Panc1 (cell line): ENCODE data around the gene PRSS22. TPM values are rescaled to one million over a fixed set of nuclear protein-coding genes. Genes with fewer than 3 reads are reported as not detected.

ENCODE experiments used
- ATAC-seq: fragments of 200-7000 bp; cut with Tn5 transposase; 2 replicates; pipeline ENCODE4 v1.9.1; 2020; ENCODE audit warnings: mild to moderate bottlenecking, moderate library complexity
- BruUV-seq: library from RNA; stranded (reverse); fragments of 400-500 nt; replicated peaks from 2 replicates; lab custom pipeline; 2021; lab: Mats Ljungman, UMichigan
- CTCF ChIA-PET: fragments of 300-600 bp; sonication (Branson Sonifier 250); formaldehyde crosslinking; loops from one replicate; lab custom pipeline; 2022; ENCODE audit warnings: antibody characterized with exemption; lab: Charles Lee
- POLR2A ChIA-PET: fragments of 300-600 bp; sonication (Branson Sonifier 250); formaldehyde crosslinking; loops from one replicate; lab custom pipeline; 2022; ENCODE audit warnings: antibody characterized with exemption; lab: Charles Lee
- DNase-seq: peaks from one replicate; pipeline ENCODE4 v3.0.0-alpha.2; 2010; ENCODE audit warnings: low read depth, low spot score
- H3K27ac ChIP-seq: 2 replicates; pipeline ENCODE4 v1.5.1; 2011; ENCODE audit warnings: mild to moderate bottlenecking, low read length, inconsistent platforms
- H3K27me3 ChIP-seq: fragments of 200-500 bp; sonication (Bioruptor generic); 2 replicates; pipeline ENCODE4 v1.6.0; 2014; ENCODE audit warnings: low read length, inconsistent platforms; ENCODE audit not compliant: control insufficient read depth, insufficient read depth
- H3K36me3 ChIP-seq: fragments of 200-500 bp; sonication (Bioruptor generic); 2 replicates; pipeline ENCODE4 v1.5.1; 2014; ENCODE audit warnings: inconsistent platforms, mild to moderate bottlenecking, low read length, moderate library complexity; ENCODE audit not compliant: control insufficient read depth, insufficient read depth
- H3K4me1 ChIP-seq: 2 replicates; pipeline ENCODE4 v1.5.1; 2011; ENCODE audit warnings: inconsistent platforms, mild to moderate bottlenecking, low read length, moderate library complexity; ENCODE audit not compliant: control insufficient read depth, insufficient read depth
- H3K4me3 ChIP-seq, 2 experiments: 2 replicates each; pipeline ENCODE4 v1.5.1; 2011 to 2012; ENCODE audit warnings: low read depth in 2 of 2, low read length in 2 of 2, mild to moderate bottlenecking in 2 of 2, inconsistent platforms in 1 of 2, moderate library complexity in 1 of 2
- H3K9me3 ChIP-seq: fragments of 200-500 bp; sonication (Bioruptor generic); 2 replicates; pipeline ENCODE4 v1.5.1; 2014; ENCODE audit warnings: low read depth, mild to moderate bottlenecking, inconsistent platforms, low read length, moderate library complexity; ENCODE audit not compliant: control insufficient read depth, insufficient read depth
- POLR2AphosphoS5 ChIP-seq: IDR thresholded peaks from 2 replicates; pipeline ENCODE4 v1.6.1; 2012; ENCODE audit warnings: mild to moderate bottlenecking, low read depth, low read length, moderate library complexity
- REST ChIP-seq, 2 experiments: IDR thresholded peaks; 2 replicates each; pipeline ENCODE4 v1.6.1; 2011 to 2012; ENCODE audit warnings: low read depth in 2 of 2, control low read depth in 1 of 2, low read length in 1 of 2, mild to moderate bottlenecking in 1 of 2, moderate library complexity in 1 of 2; ENCODE audit not compliant: insufficient read depth in 1 of 2
- SIN3A ChIP-seq: IDR thresholded peaks from 2 replicates; pipeline ENCODE4 v1.6.1; 2012; ENCODE audit warnings: low read depth, mild to moderate bottlenecking, low read length, moderate library complexity, borderline replicate concordance; ENCODE audit not compliant: insufficient read depth
- TCF7L2 ChIP-seq: IDR thresholded peaks from 2 replicates; pipeline ENCODE4 v1.6.1; 2011; ENCODE audit warnings: mild to moderate bottlenecking, low read depth, low read length, inconsistent platforms
- in situ Hi-C: cut with HindIII; loops from 2 replicates; pipeline ENCODE4 v1.10.0; 2016; ENCODE audit warnings: low sequenced_read_pairs, low pct_unique_long_range_greater_than_20kb
- intact Hi-C: fragments of 100-400 bp; cut with micrococcal nuclease; formaldehyde crosslinking; loops from one replicate; pipeline ENCODE4 v1.10.0; 2022; ENCODE audit not compliant: unreplicated experiment
- total RNA-seq: library from RNA; stranded (reverse); gene quantifications from one replicate; pipeline ENCODE4 v1.2.1, GENCODE V29; 2021; ENCODE audit not compliant: unreplicated experiment
- TF ChIP-seq, protein P1 (sequence below): fragments of 450-650 bp; IDR thresholded peaks from 2 replicates; pipeline ENCODE4 v1.5.1; 2017; ENCODE audit warnings: mild to moderate bottlenecking

Gene PRSS22
- total RNA-seq, 1 experiment from 2014 or later: 23.9 TPM

- no peak for TF ChIP-seq POLR2AphosphoS5
- no peak for TF ChIP-seq REST (IDR thresholded peaks at IDR 0.05; ENCODE audit: insufficient read depth in 1 of 2, low read depth in 2 of 2, low read length in 1 of 2)
- TF ChIP-seq TCF7L2: no peak
- TF ChIP-seq SIN3A: no peak
- TF ChIP-seq, protein P1, sequence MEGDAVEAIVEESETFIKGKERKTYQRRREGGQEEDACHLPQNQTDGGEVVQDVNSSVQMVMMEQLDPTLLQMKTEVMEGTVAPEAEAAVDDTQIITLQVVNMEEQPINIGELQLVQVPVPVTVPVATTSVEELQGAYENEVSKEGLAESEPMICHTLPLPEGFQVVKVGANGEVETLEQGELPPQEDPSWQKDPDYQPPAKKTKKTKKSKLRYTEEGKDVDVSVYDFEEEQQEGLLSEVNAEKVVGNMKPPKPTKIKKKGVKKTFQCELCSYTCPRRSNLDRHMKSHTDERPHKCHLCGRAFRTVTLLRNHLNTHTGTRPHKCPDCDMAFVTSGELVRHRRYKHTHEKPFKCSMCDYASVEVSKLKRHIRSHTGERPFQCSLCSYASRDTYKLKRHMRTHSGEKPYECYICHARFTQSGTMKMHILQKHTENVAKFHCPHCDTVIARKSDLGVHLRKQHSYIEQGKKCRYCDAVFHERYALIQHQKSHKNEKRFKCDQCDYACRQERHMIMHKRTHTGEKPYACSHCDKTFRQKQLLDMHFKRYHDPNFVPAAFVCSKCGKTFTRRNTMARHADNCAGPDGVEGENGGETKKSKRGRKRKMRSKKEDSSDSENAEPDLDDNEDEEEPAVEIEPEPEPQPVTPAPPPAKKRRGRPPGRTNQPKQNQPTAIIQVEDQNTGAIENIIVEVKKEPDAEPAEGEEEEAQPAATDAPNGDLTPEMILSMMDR: no peak
- intact Hi-C loops: no loop called here
- ATAC-seq (no peak), DNase-seq (no peak)
- CTCF ChIA-PET: no interaction called here
- Histone ChIP-seq H3K27ac (peak overlapping the region; percentile 14; the same call in 1 of the 2 replicates), H3K27me3 (no peaks in the 10 kb centered on the region), H3K36me3 (no peaks in the 10 kb centered on the region), H3K4me1 (peaks cover 31% of the 10 kb centered on the region), H3K9me3 (no peaks in the 10 kb centered on the region), H3K4me3 (no peak overlapping the region)
- in situ Hi-C loops: no loop called here
- POLR2A ChIA-PET: no interaction called here
- BruUV-seq: no TSS peak
Observed at GRCh38 chr16:2822496-2822895, 35.5 kb downstream of the PRSS22 start.

GRCh38 chr16:2822158-2822495, 35.8 kb downstream of the PRSS22 start:
- POLR2A ChIA-PET: no interaction called here

More at GRCh38 chr16:2822158-2822495, 35.8 kb downstream of the PRSS22 start:
- ATAC-seq (no peak), DNase-seq (no peak)
- intact Hi-C loops (no loop called here), in situ Hi-C loops (no loop called here)
- Histone ChIP-seq H3K27ac (peak overlapping the region; percentile 44; the same call in 1 of the 2 replicates), H3K4me1 (peaks cover 31% of the 10 kb centered on the region), H3K27me3 (no peaks in the 10 kb centered on the region), H3K36me3 (no peaks in the 10 kb centered on the region), H3K4me3 (no peak overlapping the region), H3K9me3 (no peaks in the 10 kb centered on the region)
- BruUV-seq: no TSS peak
- CTCF ChIA-PET: no interaction called here
- TF ChIP-seq REST (IDR thresholded peaks at IDR 0.05; ENCODE audit: insufficient read depth in 1 of 2, low read depth in 2 of 2, low read length in 1 of 2) (no peak), SIN3A (no peak), TCF7L2 (no peak), POLR2AphosphoS5 (no peak)
- TF ChIP-seq, protein P1: no peak
